Activated CD4-positive, alpha-beta T cell treated with anti-CD3 and anti-CD28 coated beads for 36 hours (primary cell): ENCODE results near the gene GGCX. TPM values are rescaled to one million over a fixed set of nuclear protein-coding genes. Genes with fewer than 3 reads are reported as not detected.
"Not testable (repeated sequence)": the region's sequence is repeated elsewhere in the genome, so short reads cannot be mapped to it uniquely, and the experiment has no call there.

Source experiments
- ATAC-seq: fragments of 200-7000 bp; cut with Tn5 transposase; one replicate; pipeline ENCODE4 v1.10.0; 2021; ENCODE audit warnings: mild to moderate bottlenecking, moderate library complexity
- CTCF ChIA-PET: fragments of 350-600 bp; sonication (Branson Sonifier 250); formaldehyde crosslinking; loops from one replicate; lab custom pipeline; 2021; ENCODE audit warnings: antibody characterized with exemption; lab: Charles Lee
- POLR2A ChIA-PET: fragments of 350-600 bp; sonication (Branson Sonifier 250); formaldehyde crosslinking; loops from one replicate; lab custom pipeline; 2021; ENCODE audit warnings: antibody characterized with exemption, inconsistent platforms; lab: Charles Lee
- DNase-seq: peaks from one replicate; pipeline ENCODE4 v3.0.0-alpha.2; 2020
- H3K27ac Mint-ChIP-seq: one replicate; pipeline ENCODE4 v1.8.0; 2021; ENCODE audit warnings: mixed read lengths
- H3K27me3 Mint-ChIP-seq: one replicate; pipeline ENCODE4 v1.8.0; 2021; ENCODE audit warnings: mixed read lengths
- H3K36me3 Mint-ChIP-seq: one replicate; pipeline ENCODE4 v1.8.0; 2021; ENCODE audit warnings: low read depth, mixed read lengths
- H3K4me1 Mint-ChIP-seq: one replicate; pipeline ENCODE4 v1.8.0; 2021; ENCODE audit warnings: mixed read lengths
- H3K4me3 Mint-ChIP-seq: one replicate; pipeline ENCODE4 v1.8.0; 2021; ENCODE audit warnings: mild to moderate bottlenecking, moderate library complexity, mixed read lengths
- H3K9me3 Mint-ChIP-seq: one replicate; pipeline ENCODE4 v1.8.0; 2021; ENCODE audit warnings: low read depth, mixed read lengths
- intact Hi-C, 2 experiments: fragments of 100-400 bp; cut with DNase I in 1 of 2; cut with micrococcal nuclease in 1 of 2; formaldehyde crosslinking; loops; one replicate each; pipeline versions ENCODE4 v1.14.2 to v1.15.1; 2022 to 2024; cut with DNase I, micrococcal nuclease
- total RNA-seq, 2 experiments: library from RNA; stranded (reverse); gene quantifications; one replicate each; pipeline ENCODE4 v1.2.3, GENCODE V29; 2021

The GGCX gene
- 10 to 100 TPM; 20.1 to 22.2 TPM for total RNA-seq

GRCh38 chr2:85561280-85562212, at the start of gene GGCX:
TSS of gene GGCX (minus strand) at chr2:85561493. CDS start at chr2:85561428, 65 bp downstream.
- H3K9me3 Mint-ChIP-seq = no peaks in the 10 kb centered on the region
- ChIA-PET CTCF (interaction anchor here (0.7 to 6.0 kb wide), 6 partner anchors 12 to 142 kb away, joined by 3 to 60 read pairs (median 4); partner anchors contain the start of gene MAT2A), POLR2A (interaction anchor here (0.5 to 3.0 kb wide), 7 partner anchors 11 to 546 kb away, joined by 3 to 18 read pairs (median 4); partner anchors contain the start of genes ELMOD3, MAT2A, RETSAT and RNF181)
- H3K27me3 Mint-ChIP-seq = no peaks in the 10 kb centered on the region
- peak within 1 kb of the TSS; percentile 93 for H3K27ac Mint-ChIP-seq
- H3K4me3 Mint-ChIP-seq = peak within 1 kb of the TSS; percentile 95
- peaks cover 33% of the 10 kb centered on the region for H3K4me1 Mint-ChIP-seq
- H3K36me3 Mint-ChIP-seq = peaks cover 8% of the 10 kb centered on the region
- ATAC-seq (peak; percentile 94), DNase-seq (peak; percentile 98)
- intact Hi-C loops = loop anchor here (1.0 to 2.0 kb wide), 14 partner anchors 16 to 233 kb away; partner anchors contain the start of genes ELMOD3 (in 2 of the 2), RETSAT (in 2 of the 2), TMEM150A (in 2 of the 2) and C2orf68 (in 1 of the 2)

- intact Hi-C loops = no loop called here
- ChIA-PET POLR2A (no interaction called here), CTCF (interaction anchor here (3.2 kb wide), 1 partner anchor 30 kb away, joined by 13 read pairs; no protein-coding TSS in a partner anchor)
- no peak for ATAC-seq
- DNase-seq = no peak
- Mint-ChIP-seq H3K27me3 (no peaks in the 10 kb centered on the region), H3K27ac (no peak overlapping the region), H3K9me3 (no peaks in the 10 kb centered on the region), H3K36me3 (peaks cover 16% of the 10 kb centered on the region), H3K4me1 (peaks cover 29% of the 10 kb centered on the region), H3K4me3 (no peak overlapping the region)
These were observed 46.2 kb upstream of the GGCX start for GRCh38 chr2:85607268-85608215.

GRCh38 chr2:85606116-85606455, 44.8 kb upstream of the GGCX start:
- H3K27ac Mint-ChIP-seq = no peak overlapping the region
- no peaks in the 10 kb centered on the region for H3K9me3 Mint-ChIP-seq
- H3K27me3 Mint-ChIP-seq = no peaks in the 10 kb centered on the region
- intact Hi-C loops = no loop called here
- H3K36me3 Mint-ChIP-seq = peaks cover 13% of the 10 kb centered on the region
- ATAC-seq = no peak
- H3K4me3 Mint-ChIP-seq = no peak overlapping the region
- CTCF ChIA-PET = interaction anchor here (0.8 to 3.2 kb wide), 2 partner anchors 31 to 1032 kb away, joined by 4 to 13 read pairs; no protein-coding TSS in a partner anchor
- POLR2A ChIA-PET = no interaction called here
- DNase-seq = no peak
- peaks cover 35% of the 10 kb centered on the region for H3K4me1 Mint-ChIP-seq

- ChIA-PET CTCF (interaction anchor here (0.8 to 3.2 kb wide), 5 partner anchors 13 to 1032 kb away, joined by 3 to 13 read pairs (median 4); partner anchors contain the start of gene VAMP8), POLR2A (interaction anchor here (2.3 kb wide), 1 partner anchor 11 kb away, joined by 7 read pairs; the partner anchor contains the start of gene RNF181)
- H3K27me3 Mint-ChIP-seq = no peaks in the 10 kb centered on the region
- no peak for DNase-seq
- H3K36me3 Mint-ChIP-seq = peaks cover 13% of the 10 kb centered on the region
- no peak for ATAC-seq
- H3K4me1 Mint-ChIP-seq = peaks cover 35% of the 10 kb centered on the region
- no peak overlapping the region for H3K4me3 Mint-ChIP-seq
- H3K9me3 Mint-ChIP-seq = no peaks in the 10 kb centered on the region
- intact Hi-C loops = no loop called here
- H3K27ac Mint-ChIP-seq = no peak overlapping the region
These were observed 44.3 kb upstream of the GGCX start for GRCh38 chr2:85605406-85606115.

GRCh38 chr2:85604568-85605339, 43.5 kb upstream of the GGCX start:
- Mint-ChIP-seq H3K4me3 (no peak overlapping the region), H3K4me1 (peaks cover 28% of the 10 kb centered on the region), H3K36me3 (peaks cover 9% of the 10 kb centered on the region), H3K27me3 (no peaks in the 10 kb centered on the region), H3K9me3 (no peaks in the 10 kb centered on the region), H3K27ac (no peak overlapping the region)
- ChIA-PET POLR2A (interaction anchor here (0.6 to 2.3 kb wide), 2 partner anchors 10 to 55 kb away, joined by 3 to 7 read pairs; partner anchors contain the start of gene RNF181), CTCF (interaction anchor here (0.9 to 3.2 kb wide), 6 partner anchors 9 to 166 kb away, joined by 3 to 13 read pairs (median 4); partner anchors contain the start of genes RNF181 and VAMP8)
- ATAC-seq (no peak), DNase-seq (no peak)
- intact Hi-C loops = no loop called here

GRCh38 chr2:85604133-85604444, 42.8 kb upstream of the GGCX start:
- peaks cover 29% of the 10 kb centered on the region for H3K4me1 Mint-ChIP-seq
- POLR2A ChIA-PET = interaction anchor here (0.5 to 2.3 kb wide), 4 partner anchors 9 to 723 kb away, joined by 3 to 7 read pairs (median 4); partner anchors contain the start of gene RNF181
- H3K4me3 Mint-ChIP-seq, H3K27ac Mint-ChIP-seq, H3K9me3 Mint-ChIP-seq, DNase-seq, H3K27me3 Mint-ChIP-seq, H3K36me3 Mint-ChIP-seq, intact Hi-C loops, ATAC-seq: not testable (repeated sequence)
- CTCF ChIA-PET = interaction anchor here (1.0 to 1.2 kb wide), 3 partner anchors 9 to 166 kb away, joined by 4 to 6 read pairs (median 5); partner anchors contain the start of genes RNF181 and VAMP8

- H3K27me3 Mint-ChIP-seq = no peaks in the 10 kb centered on the region
These were observed 41.4 kb upstream of the GGCX start, which contains the start of gene TMEM150A for GRCh38 chr2:85602476-85603234. TSS of gene TMEM150A (minus strand) at chr2:85602698. CDS start at chr2:85601948, 750 bp downstream.

GRCh38 chr2:85601771-85602475, 40.6 kb upstream of the GGCX start:
- CTCF ChIA-PET = interaction anchor here (0.6 to 1.3 kb wide), 3 partner anchors 23 to 36 kb away, joined by 3 to 4 read pairs (median 3); partner anchors contain the start of gene VAMP8
- Mint-ChIP-seq H3K27ac (peak overlapping the region; percentile 51), H3K9me3 (no peaks in the 10 kb centered on the region), H3K27me3 (no peaks in the 10 kb centered on the region), H3K4me3 (peak overlapping the region; percentile 71), H3K36me3 (peaks cover 8% of the 10 kb centered on the region), H3K4me1 (peaks cover 27% of the 10 kb centered on the region)
- POLR2A ChIA-PET = interaction anchor here (1.0 kb wide), 1 partner anchor 62 kb away, joined by 3 read pairs; no protein-coding TSS in a partner anchor
- DNase-seq (no peak), ATAC-seq (peak; percentile 5)
- intact Hi-C loops = loop anchor here (1.0 to 2.0 kb wide), 5 partner anchors 9 to 184 kb away; partner anchors contain the start of genes GGCX (in 2 of the 2), SH2D6 (in 1 of the 2) and USP39 (in 1 of the 2)

More at GRCh38 chr2:85602476-85603234, 41.4 kb upstream of the GGCX start, which contains the start of gene TMEM150A:
- POLR2A ChIA-PET = interaction anchor here (1.0 kb wide), 1 partner anchor 62 kb away, joined by 3 read pairs; no protein-coding TSS in a partner anchor
- DNase-seq = peak; percentile 92
- Mint-ChIP-seq H3K27ac (peak within 1 kb of the TSS; percentile 78), H3K4me3 (peak within 1 kb of the TSS; percentile 90), H3K4me1 (peaks cover 27% of the 10 kb centered on the region), H3K9me3 (no peaks in the 10 kb centered on the region), H3K36me3 (peaks cover 2% of the 10 kb centered on the region)
- ATAC-seq = peak; percentile 95
- intact Hi-C loops = loop anchor here (1.0 to 2.0 kb wide), 6 partner anchors 9 to 184 kb away; partner anchors contain the start of genes GGCX (in 2 of the 2), C2orf68 (in 1 of the 2), SH2D6 (in 1 of the 2) and USP39 (in 1 of the 2)
- CTCF ChIA-PET = interaction anchor here (0.7 to 1.5 kb wide), 4 partner anchors 20 to 42 kb away, joined by 3 to 4 read pairs (median 3); no protein-coding TSS in a partner anchor
